Endothelial cell of hepatic sinusoid (primary cell): ENCODE data around the gene CCDC74B.
"Not testable (repeated sequence)": the region's sequence is repeated elsewhere in the genome, so short reads cannot be mapped to it uniquely, and the experiment has no call there.

Source experiments
- in situ Hi-C: cut with HindIII; loops from 2 replicates; pipeline ENCODE4 v1.10.0; 2017; ENCODE audit warnings: low sequenced_read_pairs

CCDC74B gene

DNA sequence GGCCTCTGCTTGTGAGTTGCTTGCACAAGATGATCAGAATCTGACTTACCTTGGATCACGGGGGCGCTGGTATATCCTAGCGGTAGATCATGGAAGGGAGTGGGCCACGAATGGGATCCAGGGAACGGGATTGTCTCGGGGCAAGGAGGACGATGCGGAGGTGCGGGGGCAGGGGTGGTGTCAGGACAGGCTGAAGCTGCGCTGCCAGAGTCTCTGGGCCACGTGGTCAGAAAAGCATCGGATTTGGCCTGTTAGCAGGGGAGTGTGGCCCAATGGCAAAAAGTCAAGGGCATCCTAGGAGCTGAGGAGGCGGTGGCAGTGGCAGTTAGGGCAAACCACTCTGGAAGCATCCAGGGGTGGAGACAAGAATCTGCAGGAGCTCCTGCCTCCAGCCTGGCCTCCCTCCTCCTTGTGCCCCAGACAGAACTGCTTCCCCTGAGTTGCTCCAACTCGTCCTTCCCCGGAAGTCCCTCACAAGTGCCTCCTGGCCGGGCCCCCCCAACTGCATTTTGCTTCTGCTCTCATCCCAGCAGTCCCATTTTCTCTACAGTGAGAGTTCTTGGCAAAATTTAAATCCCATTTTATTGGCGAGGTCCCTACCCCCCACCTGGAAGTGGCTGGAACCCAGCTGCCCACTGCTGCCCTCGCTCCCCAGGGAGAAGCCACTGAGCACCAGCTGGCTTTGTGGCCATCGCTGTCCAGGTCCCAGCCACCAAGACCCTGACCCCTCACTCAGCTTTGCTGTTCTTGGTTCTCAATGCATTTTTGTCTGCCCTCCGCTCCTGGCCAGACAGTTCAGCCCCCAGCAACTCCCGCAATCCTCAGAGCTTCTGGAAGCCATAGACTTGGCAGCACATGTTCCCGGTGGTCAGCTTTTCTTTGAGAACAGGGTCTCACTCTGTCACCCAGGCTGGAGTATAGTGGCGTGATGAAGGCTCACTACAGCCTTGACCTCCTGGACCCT, 5.6 kb upstream of the CCDC74B start:
- in situ Hi-C loops: no loop called here

DNA sequence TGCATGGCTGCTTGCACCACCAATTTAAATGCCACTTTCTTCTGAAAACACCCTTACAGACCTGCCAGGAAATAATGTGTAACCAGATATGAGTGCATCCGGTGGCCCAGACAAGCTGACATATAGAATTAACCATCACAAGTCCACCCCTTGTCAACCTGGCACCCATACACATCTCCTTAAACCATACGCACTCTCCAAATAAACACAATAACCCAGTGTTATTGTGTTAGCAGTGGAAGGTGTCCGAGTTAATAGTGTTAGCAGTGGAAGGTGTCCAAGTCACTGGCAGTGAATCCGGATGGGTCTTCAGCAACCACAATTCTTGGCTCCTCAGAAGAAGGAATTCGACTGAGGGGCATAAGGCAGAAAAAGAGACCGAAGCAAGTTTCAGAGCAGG, 3.6 kb upstream of the CCDC74B start:
- in situ Hi-C loops: not testable (repeated sequence)

DNA sequence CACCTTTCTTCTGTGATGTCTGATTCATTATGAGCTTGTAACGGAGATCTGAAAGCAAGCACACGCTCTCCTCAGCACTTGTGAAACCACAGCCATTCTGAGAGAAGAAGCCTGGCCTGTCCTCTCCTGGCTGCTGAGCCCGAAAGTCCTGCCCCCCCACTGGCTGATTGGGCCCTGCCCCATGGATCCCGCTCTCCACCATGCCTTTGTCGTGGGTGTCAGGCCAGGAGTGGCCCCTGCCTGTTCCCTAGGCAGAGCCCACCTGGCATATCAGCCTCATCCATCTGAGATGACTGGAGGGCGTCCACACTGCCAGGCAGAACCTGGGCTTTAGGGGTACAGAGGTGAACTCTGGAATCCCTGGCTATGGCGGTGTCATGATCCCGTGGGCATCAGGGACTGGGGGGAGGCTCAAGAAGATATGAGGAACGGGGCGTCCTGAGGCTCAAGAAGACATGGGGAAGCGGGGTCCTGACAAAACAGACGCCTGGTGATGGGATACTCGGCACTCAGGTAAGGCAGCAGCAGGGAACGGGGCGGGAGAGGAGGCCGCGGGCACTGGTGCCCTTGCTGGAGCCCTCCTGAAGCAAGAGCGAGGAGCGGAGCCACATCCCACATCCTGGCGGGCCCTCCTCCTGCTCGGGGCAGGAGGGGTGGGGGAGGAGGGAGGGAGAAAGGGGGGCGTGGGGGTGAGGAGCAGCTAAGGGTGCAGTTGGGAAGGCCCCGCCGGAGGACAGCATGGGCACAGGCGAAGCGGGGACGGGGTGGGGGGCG, 1.5 kb downstream of the CCDC74B start:
- in situ Hi-C loops: not testable (repeated sequence)

DNA sequence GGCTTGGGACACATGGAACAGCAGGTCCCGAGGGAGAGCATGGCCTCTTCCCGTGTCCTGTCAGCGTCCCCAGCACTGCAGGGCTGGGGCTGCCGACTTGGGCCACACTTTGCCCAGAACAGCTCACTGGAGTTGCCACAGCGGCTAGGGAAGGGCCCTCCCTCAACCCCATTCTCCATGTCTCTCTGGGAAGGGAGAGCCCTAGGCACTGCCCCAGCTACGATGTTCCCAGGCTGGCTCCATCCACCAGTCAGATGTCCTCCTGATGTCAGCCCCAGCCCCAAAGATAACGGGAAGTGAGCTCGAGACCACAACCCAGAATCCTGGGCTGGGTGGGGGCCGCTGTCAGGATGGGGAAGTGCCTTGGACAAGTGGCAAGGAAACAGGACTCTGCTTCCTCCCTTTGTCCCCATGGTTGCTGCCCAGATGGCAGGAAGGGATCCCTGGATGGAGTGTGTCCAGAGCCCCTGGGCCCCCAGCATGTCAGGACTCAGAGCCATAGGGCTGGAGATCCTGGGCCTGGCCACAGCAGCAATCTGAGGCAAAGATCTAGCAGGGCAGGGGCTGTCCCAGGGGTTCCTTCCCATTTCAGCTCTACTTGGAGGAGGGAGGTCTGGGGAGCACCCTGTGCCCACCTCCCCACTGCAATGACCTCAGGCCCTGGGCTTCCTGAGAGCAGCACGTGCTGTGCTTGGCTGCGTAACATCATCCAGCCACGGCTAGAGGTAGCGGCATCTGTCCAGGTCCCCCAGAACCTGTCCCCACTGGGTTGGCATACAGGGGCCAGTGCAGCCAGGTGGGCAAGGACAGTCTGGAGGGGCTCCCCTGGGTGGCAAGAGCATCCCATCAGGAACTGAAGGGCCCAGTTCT, 2.3 kb downstream of the CCDC74B start:
- in situ Hi-C loops: not testable (repeated sequence)

DNA sequence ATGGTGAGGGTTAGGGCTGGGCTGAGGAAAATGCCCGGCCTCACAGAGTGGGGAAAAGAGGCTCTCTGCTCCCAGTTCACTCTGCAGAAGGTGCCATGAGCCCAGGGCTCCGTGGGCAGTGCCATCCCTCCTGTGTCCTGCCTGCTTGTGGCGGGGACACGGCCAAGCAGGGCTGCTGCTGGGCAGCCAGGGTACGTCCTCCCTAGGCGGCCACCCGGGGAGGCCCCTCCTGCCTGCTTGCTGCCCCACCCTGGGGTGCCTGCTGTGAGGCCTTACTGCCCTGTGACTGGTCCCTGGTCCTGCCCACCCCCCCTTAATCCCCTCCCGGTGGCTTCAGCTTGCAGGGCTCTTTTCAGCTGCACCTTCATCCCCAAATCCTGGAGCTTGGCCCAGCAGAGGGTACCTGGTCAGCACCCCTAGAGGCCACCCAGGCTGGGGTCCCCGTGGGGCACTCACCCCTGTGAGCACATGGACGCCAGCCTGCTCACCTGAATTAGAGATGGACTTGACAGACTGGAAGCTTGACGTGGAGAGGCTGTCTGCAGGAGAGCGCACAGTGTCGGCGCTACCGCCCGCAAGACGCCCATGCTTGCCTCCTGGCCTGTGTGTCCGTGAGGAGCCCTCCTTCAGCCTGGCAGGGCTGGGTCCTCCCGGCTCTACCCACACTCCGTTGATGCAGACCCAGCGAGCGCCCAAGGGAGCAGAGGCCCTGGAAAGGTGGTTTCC, 3.1 kb downstream of the CCDC74B start:
- in situ Hi-C loops: not testable (repeated sequence)

DNA sequence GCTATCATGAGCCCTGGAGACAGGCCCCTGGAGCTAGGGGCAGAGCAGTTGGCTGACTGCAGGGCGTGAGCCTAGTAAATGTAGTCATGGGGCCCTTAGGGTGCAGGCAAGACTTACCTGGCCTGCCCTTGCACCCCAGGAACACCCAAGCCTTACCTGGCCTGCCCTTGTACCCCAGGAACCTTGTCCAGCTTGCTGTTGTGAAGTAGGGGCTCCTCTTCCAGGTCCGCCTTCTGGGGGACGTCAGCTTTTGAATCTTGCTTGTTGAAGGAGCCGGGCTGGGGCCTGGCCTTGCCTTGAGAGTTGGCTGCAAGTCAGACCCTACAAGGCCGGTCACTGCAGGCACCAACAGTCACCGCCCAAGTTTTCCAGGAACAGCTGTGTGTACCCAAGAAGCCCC, 3.9 kb downstream of the CCDC74B start:
- in situ Hi-C loops: not testable (repeated sequence)

DNA sequence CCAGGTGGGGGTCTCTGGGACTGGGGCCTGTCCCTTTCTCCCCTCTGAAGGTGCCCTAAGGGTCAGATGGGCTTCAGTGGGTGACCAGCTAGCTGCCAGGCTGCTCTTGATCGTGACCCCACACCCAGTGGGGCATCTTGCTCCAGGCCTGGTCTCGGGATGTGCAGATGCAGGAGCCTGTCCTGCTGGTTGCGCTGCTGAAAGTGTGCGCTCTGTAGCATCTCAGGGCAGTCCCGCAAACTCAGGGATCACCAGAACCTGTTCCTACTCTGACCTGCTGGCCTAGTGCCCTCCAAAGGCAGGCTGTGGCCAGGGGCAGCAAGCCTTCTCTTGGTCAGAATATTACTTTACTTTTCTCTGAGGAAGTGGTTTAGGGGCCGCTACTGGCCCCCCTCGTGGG, 4.4 kb downstream of the CCDC74B start:
- in situ Hi-C loops: not testable (repeated sequence)

DNA sequence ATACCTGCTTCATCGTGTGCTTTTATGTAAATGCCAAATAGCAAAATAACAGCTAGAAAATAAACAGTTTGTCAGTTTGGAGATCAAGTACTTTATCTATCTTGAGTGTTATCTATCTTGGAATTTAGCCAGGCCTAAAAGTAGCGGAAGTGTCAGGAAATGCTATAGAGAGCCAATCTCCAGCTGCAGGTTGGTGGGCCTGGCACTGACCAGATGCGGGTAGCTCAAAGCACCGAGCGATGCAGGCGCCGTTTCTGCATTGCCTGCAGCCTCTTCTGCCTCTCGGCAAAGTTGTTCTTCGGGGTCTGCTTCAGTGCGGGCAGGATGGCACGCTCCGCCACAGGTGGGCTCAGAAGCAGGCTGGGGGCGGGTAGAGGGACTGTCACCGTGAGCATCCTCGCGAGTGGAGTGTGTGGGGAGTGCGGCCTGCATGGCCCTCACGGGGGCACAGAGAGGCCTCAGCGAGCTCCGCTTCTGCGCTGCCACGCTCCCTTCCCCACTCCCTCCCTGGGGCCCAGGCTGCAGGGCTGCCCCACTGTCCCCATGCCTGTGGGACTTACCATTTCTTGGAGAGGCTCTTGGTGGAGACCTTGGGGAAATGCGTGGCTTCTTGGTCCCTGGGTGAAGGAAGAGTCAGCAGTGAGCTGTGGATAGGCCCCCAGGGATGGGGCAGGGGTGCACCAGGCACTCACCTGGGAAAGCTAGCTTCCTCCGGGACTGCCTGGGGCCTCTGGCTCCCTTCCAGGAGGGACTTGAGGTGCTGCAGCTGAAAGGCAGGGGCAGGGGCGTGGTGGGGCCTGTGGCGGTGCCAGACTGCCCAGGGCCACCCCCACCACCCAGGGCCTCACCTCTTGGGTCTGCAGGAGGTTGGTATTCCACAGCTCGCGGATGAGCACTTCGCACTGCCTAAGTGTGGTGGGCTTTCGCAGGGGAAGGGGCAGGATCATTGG, 5.3 kb downstream of the CCDC74B start:
- in situ Hi-C loops: not testable (repeated sequence)

DNA sequence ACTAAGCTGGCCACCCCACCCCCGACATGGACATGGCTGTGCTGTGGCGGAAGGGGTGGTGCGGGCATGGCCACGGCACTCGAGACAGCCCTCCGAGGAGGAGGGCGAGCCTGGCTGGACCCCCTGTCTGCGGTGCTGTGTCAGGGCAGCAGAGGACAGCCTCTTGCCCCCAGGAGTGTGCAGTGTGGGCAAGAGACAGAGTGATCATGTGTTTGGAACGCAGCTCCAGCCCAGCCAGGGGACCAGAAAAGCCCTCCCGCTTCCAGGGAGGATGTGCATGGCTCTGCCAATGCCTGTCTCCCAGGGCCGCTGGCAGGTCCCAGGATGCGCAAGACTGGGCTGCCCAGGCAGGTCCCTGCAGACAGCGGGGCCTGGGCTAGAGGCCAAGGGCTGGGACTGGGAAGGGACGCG, 6.1 kb downstream of the CCDC74B start:
- in situ Hi-C loops: not testable (repeated sequence)

DNA sequence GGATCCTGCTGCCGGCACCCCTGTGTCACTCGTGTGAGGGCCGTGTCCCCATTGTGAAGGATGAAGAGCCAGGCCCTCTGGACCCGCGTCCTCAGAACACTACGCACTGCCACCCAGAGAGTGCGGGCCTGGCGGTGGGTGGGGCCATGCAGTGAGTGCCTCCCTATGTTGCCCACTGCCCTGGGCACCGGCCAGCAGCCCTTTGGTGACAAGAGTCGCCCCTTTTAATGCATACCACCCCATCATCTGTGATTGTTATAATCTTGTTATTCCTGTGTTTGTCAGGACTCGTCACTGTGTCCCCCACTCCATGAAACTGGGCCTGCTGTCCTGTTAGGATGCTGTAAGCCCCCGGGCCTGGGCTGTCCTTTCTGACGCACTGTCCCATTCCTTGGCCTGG, 6.6 kb downstream of the CCDC74B start:
- in situ Hi-C loops: not testable (repeated sequence)

DNA sequence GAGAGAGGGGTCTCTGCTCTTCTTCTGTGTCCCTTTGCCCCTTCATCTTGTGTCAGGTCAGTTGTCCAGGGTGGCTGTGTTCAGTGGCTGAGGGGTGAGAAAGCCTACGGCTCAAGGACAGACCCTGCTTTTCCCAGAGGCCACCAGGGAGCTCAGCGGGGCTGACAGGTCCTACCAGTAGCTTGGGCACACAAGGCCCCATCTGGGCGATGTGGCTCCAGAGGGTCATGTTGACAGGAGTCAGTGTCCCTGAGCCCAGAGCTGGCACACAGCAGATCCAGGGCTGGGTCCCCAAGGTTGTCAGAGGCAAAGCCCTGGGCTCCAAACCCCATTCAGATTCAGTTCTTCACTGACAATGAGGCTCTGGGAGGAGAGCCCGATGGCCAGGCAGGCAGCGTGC, 7.8 kb downstream of the CCDC74B start:
- in situ Hi-C loops: not testable (repeated sequence)

DNA sequence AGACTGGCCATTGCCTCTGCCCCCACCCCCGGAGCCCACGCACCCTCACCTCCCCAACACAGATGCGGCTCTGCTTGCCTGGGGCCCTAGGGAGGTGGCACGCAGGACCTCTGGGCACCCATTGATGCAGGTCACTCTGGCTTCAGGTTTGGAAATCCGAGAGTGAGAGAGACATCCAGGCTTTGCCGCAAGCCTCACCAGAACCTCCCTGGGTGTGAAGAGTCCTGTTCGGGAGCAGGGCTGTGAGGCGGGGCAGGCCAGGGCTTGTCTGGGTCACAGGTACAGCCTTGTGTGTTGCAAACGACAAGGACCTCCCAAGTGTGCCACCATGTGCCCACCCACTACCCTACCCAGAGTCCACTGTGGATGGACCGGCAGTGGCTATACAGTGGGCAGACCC, 8.4 kb downstream of the CCDC74B start:
- in situ Hi-C loops: not testable (repeated sequence)

DNA sequence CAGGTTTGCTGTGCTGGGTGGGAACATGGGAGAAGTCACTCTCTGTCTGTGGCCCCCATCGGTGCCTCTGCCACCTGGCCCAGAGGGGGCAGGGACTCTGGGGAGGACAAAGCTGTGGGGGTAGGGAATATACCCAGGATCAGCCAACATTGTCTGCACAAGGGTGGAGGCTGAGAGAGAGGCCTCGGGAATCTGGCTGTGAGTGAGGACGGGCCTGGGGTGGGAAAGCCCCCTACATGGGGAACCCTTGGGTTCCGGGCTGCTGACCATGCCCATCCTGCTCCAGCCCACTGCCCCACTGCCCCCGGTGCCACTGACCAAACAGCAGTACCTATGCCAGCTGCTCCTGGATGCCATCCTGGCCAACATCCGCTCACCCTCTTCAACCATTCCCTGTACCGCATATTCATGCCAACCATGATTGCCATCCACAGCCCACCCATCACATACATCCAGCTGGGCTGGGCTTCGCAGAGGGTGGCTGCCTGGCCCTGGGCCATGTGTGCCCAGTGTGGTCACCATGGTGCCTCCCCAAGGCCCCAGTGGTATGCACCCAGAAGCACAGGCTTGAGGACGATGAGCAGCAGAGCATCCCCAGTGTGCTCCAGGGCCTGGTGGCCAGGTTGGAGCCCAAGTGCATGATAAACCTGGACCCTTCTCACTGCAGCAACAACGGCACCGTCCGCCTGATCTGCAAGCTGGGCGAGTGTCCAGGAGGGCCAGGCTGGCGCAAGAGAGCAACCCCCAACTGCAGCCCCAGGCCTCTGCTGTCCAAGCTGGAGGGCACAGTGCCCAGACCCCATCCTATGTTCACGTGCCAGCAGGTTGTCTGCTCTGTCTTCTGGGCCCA, 9.0 kb downstream of the CCDC74B start:
- in situ Hi-C loops: no loop called here

DNA sequence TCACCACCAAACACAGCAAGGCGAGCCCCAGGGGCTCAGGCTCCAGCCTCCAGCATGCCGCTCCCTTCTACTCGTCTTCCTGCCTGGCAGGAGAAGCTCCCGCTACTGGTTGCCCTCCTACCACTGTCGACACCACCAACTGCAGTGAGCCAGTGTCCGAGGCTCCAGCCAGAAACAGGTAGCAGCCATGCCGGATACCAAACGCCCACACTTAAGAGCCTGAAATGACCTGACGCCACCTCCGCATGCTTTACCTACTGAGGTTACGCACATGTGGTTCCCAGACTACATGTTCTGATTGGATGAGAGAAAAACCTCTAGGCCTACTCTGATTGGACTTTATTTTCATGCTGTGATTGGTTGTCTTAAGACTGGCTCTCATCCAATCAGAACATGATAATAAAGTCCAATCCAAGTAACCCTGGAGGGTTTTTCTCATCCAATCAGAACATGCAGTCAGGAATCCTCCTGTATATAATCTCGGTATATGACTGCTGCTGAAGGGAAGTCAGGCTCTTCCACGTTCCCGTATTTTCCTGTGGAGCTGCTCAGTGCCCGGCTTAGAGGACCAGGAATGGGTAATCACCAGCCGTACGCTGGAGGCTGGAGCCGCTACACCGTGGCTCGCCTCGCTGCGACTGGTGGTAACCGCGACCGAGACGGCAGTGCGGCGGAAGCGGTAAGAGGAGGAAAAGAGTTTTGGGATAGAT, 15.6 kb downstream of the CCDC74B start, which contains the start of gene POTEF:
Gene POTEF, minus strand, starts transcription at position 103 of the 710 bp plus-strand sequence. CDS start 8,707 bp downstream, outside the sequence.
- in situ Hi-C loops: not testable (repeated sequence)

DNA sequence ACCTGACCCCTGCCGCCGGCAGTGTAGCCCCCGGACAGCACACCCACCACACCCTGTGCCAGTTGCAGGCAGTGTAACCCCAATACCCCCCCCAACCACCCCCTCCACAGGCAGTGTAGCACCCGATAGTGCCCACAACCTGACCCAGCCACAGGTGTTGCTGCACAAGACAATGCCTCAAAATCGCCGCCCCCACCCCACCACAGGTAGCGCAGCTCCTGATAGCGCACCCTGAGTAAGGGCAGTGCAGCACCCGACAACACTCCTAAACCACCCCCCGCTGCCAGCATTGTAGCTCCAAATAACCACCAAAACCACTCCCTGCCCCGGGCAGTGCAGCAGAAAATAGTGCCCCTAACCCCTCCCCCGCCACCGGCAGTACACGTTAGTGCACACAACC, 16.4 kb downstream of the CCDC74B start:
- in situ Hi-C loops: not testable (repeated sequence)

DNA sequence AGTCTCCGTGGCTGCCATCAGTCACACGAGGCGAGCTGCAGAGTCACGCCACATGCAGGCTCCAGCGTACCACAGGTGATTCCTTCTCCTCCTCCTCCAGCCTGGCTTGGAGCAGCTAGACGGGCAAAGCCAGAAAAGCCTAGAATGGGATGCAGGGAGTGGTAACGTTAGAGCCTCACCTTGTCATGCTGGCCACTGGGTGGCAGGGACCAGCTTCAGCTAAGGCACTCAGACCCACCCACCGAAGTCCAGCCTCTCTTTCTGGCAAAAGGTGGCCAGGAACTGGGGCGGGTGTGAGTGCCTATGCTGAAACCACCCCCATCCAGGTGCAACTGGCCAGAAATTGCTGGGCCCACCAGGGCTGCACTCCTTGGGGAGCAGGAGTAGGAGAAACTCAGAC, 17.2 kb downstream of the CCDC74B start:
- in situ Hi-C loops: not testable (repeated sequence)

DNA sequence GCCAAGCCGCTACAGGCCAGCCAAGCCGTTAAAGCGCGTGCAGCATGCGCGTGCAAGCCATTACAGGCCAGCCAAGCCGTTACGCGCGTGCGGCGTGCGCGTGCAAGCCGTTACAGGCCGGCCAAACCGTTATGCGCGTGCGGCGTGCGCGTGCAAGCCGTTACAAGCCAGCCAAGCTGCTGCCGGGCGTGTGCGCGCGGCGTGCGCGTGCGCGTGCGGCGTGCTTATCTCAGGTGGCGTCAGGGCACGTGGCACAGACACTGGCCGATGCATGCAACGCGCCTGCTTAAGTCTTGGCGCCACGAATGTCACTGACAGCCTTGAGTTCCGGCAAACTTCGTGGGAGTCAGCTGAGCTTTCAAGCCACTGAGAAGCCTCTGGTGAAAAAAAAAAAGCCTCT, 24.0 kb downstream of the CCDC74B start:
- in situ Hi-C loops: not testable (repeated sequence)
